ENCODE measurements around the gene RFPL2.
"Not testable (repeated sequence)": the region's sequence is repeated elsewhere in the genome, so short reads cannot be mapped to it uniquely, and the experiment has no call there.

GRCh38 chr22:32160411-32160810 is 44.5 kb downstream of the RFPL2 start:
- TF ChIP-seq, protein P1, sequence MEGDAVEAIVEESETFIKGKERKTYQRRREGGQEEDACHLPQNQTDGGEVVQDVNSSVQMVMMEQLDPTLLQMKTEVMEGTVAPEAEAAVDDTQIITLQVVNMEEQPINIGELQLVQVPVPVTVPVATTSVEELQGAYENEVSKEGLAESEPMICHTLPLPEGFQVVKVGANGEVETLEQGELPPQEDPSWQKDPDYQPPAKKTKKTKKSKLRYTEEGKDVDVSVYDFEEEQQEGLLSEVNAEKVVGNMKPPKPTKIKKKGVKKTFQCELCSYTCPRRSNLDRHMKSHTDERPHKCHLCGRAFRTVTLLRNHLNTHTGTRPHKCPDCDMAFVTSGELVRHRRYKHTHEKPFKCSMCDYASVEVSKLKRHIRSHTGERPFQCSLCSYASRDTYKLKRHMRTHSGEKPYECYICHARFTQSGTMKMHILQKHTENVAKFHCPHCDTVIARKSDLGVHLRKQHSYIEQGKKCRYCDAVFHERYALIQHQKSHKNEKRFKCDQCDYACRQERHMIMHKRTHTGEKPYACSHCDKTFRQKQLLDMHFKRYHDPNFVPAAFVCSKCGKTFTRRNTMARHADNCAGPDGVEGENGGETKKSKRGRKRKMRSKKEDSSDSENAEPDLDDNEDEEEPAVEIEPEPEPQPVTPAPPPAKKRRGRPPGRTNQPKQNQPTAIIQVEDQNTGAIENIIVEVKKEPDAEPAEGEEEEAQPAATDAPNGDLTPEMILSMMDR (IDR thresholded peaks at IDR 0.05) = not testable (repeated sequence)
- not testable (repeated sequence) for TF ChIP-seq POLR2A (IDR thresholded peaks at IDR 0.05)

Data from lower leg skin (tissue), 3 donors.